ENCODE measurements around the gene CDR2.
"Not testable (repeated sequence)": the region's sequence is repeated elsewhere in the genome, so short reads cannot be mapped to it uniquely, and the experiment has no call there.

Gene CDR2

GRCh38 chr16:22375963-22376640 lies 1.7 kb upstream of the CDR2 start:
- Histone ChIP-seq H3K4me3 (ENCODE audit: low read length) (no peak overlapping the region), H3K9ac (ENCODE audit: low read length) (no peak overlapping the region), H3K36me3 (ENCODE audit: control insufficient read depth, insufficient read depth, low read length, severe bottlenecking) (no peaks in the 10 kb centered on the region), H3K9me3 (ENCODE audit: control insufficient read depth, low read length) (no peaks in the 10 kb centered on the region), H3K27me3 (replicated peaks; ENCODE audit: control insufficient read depth, insufficient read depth, low read length) (no peaks in the 10 kb centered on the region), H3K4me1 (ENCODE audit: control insufficient read depth, insufficient read depth, low read length) (peaks cover 32% of the 10 kb centered on the region)
- DNase-seq (ENCODE audit: low read depth), result no peak

DNA sequence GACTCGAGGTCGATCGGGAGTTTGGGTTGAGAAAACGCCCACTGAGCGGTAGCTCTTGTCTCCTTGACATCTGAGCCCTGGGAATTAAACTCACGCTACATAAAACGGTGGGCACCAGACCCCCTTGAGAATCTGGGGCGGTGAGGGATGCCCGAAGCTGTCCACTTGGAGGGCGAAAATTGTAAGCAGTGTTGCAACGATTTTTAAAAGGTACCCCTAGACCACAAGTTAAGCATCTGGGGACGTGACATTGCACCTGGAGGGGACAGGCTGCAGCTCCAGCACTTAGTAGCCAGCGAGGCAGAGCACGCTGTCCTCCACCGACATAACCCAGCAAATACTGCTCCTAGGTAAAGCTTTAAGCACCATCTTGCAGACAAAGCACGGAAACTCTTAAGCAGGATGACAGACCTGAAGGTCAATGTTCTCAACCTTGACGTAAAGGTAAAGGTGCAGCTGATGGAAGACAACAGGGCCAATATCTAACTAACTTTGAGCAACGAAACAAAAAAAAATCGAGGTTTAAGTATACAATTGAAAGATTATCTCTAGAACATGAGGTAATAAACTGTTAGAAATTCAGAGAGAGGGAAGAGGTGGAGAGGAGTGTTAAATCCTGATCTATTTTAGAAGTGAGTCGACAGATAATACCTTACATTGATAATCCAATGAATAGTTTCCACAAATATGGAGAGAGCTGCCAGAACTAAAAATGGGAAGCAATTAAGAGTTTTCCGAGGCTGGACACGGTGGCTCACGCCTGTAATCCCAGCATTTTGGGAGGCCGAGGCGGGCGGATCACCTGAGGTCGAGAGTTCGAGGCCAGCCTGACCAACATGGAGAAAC lies 921 bp upstream of the CDR2 start:
- Histone ChIP-seq H3K36me3 (ENCODE audit: control insufficient read depth, insufficient read depth, low read length, severe bottlenecking) (no peaks in the 10 kb centered on the region), H3K4me1 (ENCODE audit: control insufficient read depth, insufficient read depth, low read length) (peaks cover 36% of the 10 kb centered on the region), H3K9me3 (ENCODE audit: control insufficient read depth, low read length) (no peaks in the 10 kb centered on the region), H3K9ac (ENCODE audit: low read length) (peak overlapping the region; percentile 90), H3K27me3 (replicated peaks; ENCODE audit: control insufficient read depth, insufficient read depth, low read length) (no peaks in the 10 kb centered on the region), H3K4me3 (ENCODE audit: low read length) (peak overlapping the region; percentile 92)
- peak; percentile 19 for DNase-seq (ENCODE audit: low read depth)

DNA sequence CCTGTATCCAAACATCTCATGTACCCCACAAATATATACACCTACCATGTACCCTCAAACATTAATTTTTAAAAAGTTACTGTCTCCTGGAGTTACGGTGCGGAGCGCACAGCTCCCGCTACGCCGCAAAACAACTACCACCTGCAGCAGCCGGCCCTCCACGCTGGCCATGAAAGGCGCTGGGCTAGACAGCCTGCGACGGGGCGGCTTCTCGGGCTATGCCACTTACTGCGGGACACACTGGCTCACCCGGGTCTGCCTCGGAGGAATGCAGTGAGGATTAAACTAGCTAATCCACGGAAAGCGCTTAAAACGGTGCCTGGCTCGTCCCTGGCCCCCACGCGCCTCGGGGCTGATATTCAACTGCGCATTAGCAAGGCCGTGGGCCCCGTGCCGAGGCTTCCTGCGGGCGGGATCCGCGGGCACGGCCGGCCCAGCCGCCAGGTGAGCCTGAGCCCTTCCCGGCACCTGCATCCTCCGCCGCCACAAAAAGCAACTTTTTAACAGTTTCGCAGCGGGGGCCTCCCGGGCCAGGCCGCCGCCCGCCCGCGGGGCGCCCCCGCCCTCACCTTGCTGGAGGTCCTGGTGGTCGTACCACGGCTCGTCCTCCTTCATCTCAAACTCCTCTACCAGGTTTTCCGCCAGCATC lies 633 bp downstream of the CDR2 start:
- H3K9ac ChIP-seq (ENCODE audit: low read length), result peak overlapping the region; percentile 90

DNA sequence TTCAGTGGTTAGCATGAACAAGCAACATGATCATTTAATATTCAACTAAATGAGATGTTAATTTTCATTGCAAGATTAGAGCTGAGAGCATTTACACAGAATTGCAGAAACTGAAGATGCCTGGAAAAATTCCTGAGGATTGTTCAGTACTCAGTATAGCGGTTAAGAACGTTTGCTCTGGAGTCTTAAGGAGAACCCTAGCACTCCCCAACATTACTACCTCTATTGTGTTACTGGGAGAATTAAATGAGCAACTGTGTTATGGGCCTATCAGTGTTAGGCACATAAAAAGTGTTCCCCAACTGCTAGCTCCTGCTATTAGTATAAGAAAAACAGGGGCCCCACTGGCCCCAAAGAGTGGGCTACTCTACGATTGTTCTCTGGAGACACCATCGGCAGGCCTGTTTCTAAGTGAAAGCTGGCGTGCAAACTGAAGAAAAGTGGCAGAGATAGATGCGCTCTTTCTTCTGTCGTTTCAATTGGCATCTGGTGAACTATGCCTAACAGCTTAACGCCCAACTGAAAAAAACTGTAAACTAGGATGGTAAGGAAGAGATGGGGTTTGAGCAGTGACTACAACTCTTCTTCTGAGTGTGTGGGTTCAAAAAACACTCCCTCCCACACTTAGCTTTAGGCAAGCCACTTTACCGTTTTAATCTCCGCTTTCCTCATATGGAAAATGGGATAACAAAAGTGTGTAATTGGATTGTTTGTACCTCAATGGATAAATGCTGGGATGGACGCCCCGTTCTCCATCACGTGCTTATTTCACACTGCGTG lies 1.3 kb downstream of the CDR2 start:
- Histone ChIP-seq H3K36me3 (ENCODE audit: control insufficient read depth, insufficient read depth, low read length, severe bottlenecking) (no peaks in the 10 kb centered on the region), H3K27me3 (replicated peaks; ENCODE audit: control insufficient read depth, insufficient read depth, low read length) (no peaks in the 10 kb centered on the region), H3K9ac (ENCODE audit: low read length) (peak overlapping the region; percentile 90), H3K4me3 (ENCODE audit: low read length) (peak overlapping the region; percentile 92), H3K9me3 (ENCODE audit: control insufficient read depth, low read length) (no peaks in the 10 kb centered on the region), H3K4me1 (ENCODE audit: control insufficient read depth, insufficient read depth, low read length) (peaks cover 46% of the 10 kb centered on the region)
- peak; percentile 16 for DNase-seq (ENCODE audit: low read depth)

More for the DNA sequence above, 633 bp downstream of the CDR2 start:
- Histone ChIP-seq H3K9me3 (ENCODE audit: control insufficient read depth, low read length) (no peaks in the 10 kb centered on the region), H3K36me3 (ENCODE audit: control insufficient read depth, insufficient read depth, low read length, severe bottlenecking) (no peaks in the 10 kb centered on the region), H3K27me3 (replicated peaks; ENCODE audit: control insufficient read depth, insufficient read depth, low read length) (no peaks in the 10 kb centered on the region), H3K4me1 (ENCODE audit: control insufficient read depth, insufficient read depth, low read length) (peaks cover 46% of the 10 kb centered on the region), H3K4me3 (ENCODE audit: low read length) (peak overlapping the region; percentile 92)
- peak; percentile 67 for DNase-seq (ENCODE audit: low read depth)

DNA sequence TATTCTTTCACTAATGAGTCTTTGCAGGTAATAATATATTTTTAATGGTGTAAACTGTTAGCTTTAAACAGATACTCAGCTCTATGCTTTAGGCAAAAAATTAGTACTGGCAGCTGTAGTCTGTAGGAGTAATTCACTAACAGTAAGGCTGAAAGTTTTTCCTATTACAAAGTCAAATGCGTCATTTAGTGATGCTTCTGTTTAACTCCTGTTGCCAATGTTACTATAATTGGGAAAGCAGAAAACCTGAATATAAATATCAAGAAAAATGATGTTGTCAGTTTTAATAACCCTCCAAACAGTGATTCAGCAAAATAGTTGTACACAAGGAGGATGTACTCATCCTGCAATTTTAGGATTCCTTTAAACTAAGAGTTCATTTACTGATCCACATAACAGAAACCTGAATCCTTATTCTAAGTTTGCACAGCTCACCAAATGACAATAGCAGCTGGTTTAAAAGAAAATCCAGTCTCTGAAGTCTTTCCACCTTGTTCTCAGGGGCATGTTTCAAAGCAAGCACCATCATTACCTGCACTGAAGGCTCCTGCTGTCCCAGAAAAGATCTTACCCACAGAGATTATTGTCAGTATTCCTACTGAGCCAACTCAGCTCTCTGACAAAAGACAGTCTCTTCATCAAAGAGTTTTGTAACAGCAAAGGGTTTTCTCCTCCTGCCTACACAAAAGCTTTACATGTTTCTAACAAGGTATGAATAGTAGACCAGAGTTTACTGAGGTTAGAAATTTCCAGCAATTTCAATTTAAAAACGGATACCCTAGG lies 4.2 kb downstream of the CDR2 start:
- H3K4me1 ChIP-seq (ENCODE audit: control insufficient read depth, insufficient read depth, low read length), result peaks cover 42% of the 10 kb centered on the region
- peak overlapping the region; percentile 40 for H3K4me3 ChIP-seq (ENCODE audit: low read length)

DNA sequence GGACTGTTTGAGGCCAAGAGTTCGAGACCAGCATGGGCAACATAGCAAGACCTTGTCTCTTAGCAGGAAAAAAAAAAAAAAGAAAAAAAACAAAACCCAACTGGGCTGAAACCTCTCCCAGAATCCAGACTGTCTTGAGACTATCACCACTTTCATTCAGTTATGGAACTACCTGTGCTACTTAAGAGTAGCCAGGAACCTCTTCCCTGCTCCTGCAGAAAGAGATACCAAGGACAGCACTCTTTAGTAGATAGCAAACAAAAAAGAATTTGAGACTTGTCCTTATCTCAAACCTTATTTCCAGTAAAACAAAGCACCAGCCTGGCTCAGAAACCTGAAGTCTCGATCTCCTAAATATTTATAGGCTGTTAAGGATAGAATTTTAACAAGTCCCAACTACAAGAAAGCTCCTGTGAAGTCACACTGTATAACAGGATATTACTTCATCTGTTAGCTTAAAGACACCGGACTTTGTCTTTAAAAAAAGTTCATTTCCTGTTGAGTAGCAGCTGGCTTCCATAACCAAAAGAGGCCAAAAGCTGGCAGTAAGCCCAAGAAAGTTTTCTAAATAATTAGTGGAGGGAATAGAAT lies 5.1 kb downstream of the CDR2 start:
- peaks cover 7% of the 10 kb centered on the region for H3K36me3 ChIP-seq (ENCODE audit: control insufficient read depth, insufficient read depth, low read length, severe bottlenecking)
- no peaks in the 10 kb centered on the region for H3K27me3 ChIP-seq (replicated peaks; ENCODE audit: control insufficient read depth, insufficient read depth, low read length)
- peaks cover 38% of the 10 kb centered on the region for H3K4me1 ChIP-seq (ENCODE audit: control insufficient read depth, insufficient read depth, low read length)
- H3K9me3 ChIP-seq (ENCODE audit: control insufficient read depth, low read length), result no peaks in the 10 kb centered on the region
- peak overlapping the region; percentile 21 for H3K4me3 ChIP-seq (ENCODE audit: low read length)
- H3K9ac ChIP-seq (ENCODE audit: low read length), result no peak overlapping the region
- DNase-seq (ENCODE audit: low read depth), result peak; percentile 64

More for the DNA sequence above, 4.2 kb downstream of the CDR2 start:
- Histone ChIP-seq H3K36me3 (ENCODE audit: control insufficient read depth, insufficient read depth, low read length, severe bottlenecking) (no peaks in the 10 kb centered on the region), H3K27me3 (replicated peaks; ENCODE audit: control insufficient read depth, insufficient read depth, low read length) (no peaks in the 10 kb centered on the region), H3K9me3 (ENCODE audit: control insufficient read depth, low read length) (no peaks in the 10 kb centered on the region), H3K9ac (ENCODE audit: low read length) (no peak overlapping the region)
- DNase-seq (ENCODE audit: low read depth), result peak; percentile 77

GRCh38 chr16:22368200-22368826 lies 6.1 kb downstream of the CDR2 start:
- not testable (repeated sequence) for H3K9me3 ChIP-seq (ENCODE audit: control insufficient read depth, low read length); DNase-seq (ENCODE audit: low read depth); H3K27me3 ChIP-seq (replicated peaks; ENCODE audit: control insufficient read depth, insufficient read depth, low read length); H3K9ac ChIP-seq (ENCODE audit: low read length); H3K4me3 ChIP-seq (ENCODE audit: low read length)
- Histone ChIP-seq H3K36me3 (ENCODE audit: control insufficient read depth, insufficient read depth, low read length, severe bottlenecking) (peaks cover 17% of the 10 kb centered on the region), H3K4me1 (ENCODE audit: control insufficient read depth, insufficient read depth, low read length) (peaks cover 36% of the 10 kb centered on the region)

GRCh38 chr16:22366889-22367288 lies 7.5 kb downstream of the CDR2 start:
- no peak for DNase-seq (ENCODE audit: low read depth)
- H3K36me3 ChIP-seq (ENCODE audit: control insufficient read depth, insufficient read depth, low read length, severe bottlenecking), result peaks cover 29% of the 10 kb centered on the region

GRCh38 chr16:22366371-22366770 lies 8.0 kb downstream of the CDR2 start:
- H3K36me3 ChIP-seq (ENCODE audit: control insufficient read depth, insufficient read depth, low read length, severe bottlenecking), result peaks cover 29% of the 10 kb centered on the region

More at GRCh38 chr16:22366889-22367288, 7.5 kb downstream of the CDR2 start:
- Histone ChIP-seq H3K4me3 (ENCODE audit: low read length) (no peak overlapping the region), H3K9me3 (ENCODE audit: control insufficient read depth, low read length) (no peaks in the 10 kb centered on the region), H3K27me3 (replicated peaks; ENCODE audit: control insufficient read depth, insufficient read depth, low read length) (no peaks in the 10 kb centered on the region), H3K4me1 (ENCODE audit: control insufficient read depth, insufficient read depth, low read length) (peaks cover 24% of the 10 kb centered on the region), H3K9ac (ENCODE audit: low read length) (no peak overlapping the region)

DNA sequence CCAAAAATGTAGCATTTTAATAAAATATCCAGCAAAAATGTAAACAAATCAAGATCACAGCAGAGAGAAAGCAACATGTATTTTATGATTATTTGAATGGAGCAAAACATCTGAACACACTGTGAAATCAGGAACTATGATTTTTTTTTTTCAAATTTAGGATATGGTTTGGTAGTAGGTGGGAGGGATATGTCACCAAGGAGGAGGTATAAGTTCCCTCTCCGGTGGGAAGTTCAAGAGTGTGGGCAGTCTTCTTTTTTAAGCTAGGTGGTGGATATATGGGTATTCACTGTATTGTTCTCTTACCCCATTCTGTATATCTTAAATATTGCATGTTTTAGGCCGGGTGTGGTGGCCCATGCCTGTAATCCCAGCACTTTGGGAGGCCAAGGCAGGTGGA lies 10.2 kb downstream of the CDR2 start:
- Histone ChIP-seq H3K27me3 (replicated peaks; ENCODE audit: control insufficient read depth, insufficient read depth, low read length) (no peaks in the 10 kb centered on the region), H3K9ac (ENCODE audit: low read length) (no peak overlapping the region), H3K4me3 (ENCODE audit: low read length) (no peak overlapping the region), H3K4me1 (ENCODE audit: control insufficient read depth, insufficient read depth, low read length) (peaks cover 6% of the 10 kb centered on the region), H3K9me3 (ENCODE audit: control insufficient read depth, low read length) (no peaks in the 10 kb centered on the region), H3K36me3 (ENCODE audit: control insufficient read depth, insufficient read depth, low read length, severe bottlenecking) (peaks cover 38% of the 10 kb centered on the region)
- DNase-seq (ENCODE audit: low read depth), result no peak

More at GRCh38 chr16:22366371-22366770, 8.0 kb downstream of the CDR2 start:
- Histone ChIP-seq H3K4me1 (ENCODE audit: control insufficient read depth, insufficient read depth, low read length) (peaks cover 21% of the 10 kb centered on the region), H3K27me3 (replicated peaks; ENCODE audit: control insufficient read depth, insufficient read depth, low read length) (no peaks in the 10 kb centered on the region), H3K4me3 (ENCODE audit: low read length) (no peak overlapping the region), H3K9me3 (ENCODE audit: control insufficient read depth, low read length) (no peaks in the 10 kb centered on the region), H3K9ac (ENCODE audit: low read length) (no peak overlapping the region)
- no peak for DNase-seq (ENCODE audit: low read depth)
